GM18499 (cell line): ENCODE data around the gene DLG2.

Source experiments
- ATAC-seq: cut with Tn5 transposase; IDR thresholded peaks from one replicate; pipeline ENCODE4 v1.9.1; 2021; ENCODE audit warnings: moderate number of reproducible peaks; ENCODE audit not compliant: insufficient read depth, unreplicated experiment

Gene DLG2

DNA sequence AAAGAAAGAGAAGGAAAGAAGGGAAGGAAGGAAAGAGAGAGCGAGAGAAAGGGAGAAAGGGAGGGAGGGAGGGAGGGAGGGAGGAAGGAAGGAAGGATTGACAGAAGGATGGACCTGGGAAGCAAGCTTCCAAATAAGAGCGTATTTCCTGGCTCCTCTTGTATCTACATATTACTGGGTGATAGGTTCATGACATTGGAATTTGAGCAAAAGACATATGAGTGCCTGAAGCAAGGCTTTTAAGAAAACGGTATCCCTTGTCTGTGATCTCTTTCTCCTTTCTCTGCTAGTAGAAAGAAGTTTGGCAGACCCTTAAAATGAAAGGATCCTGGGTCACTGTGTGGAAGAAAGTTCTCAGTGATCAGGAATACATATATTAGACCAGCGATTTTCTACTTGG lies 1408.8 kb downstream of the DLG2 start:
- no peak for ATAC-seq

DNA sequence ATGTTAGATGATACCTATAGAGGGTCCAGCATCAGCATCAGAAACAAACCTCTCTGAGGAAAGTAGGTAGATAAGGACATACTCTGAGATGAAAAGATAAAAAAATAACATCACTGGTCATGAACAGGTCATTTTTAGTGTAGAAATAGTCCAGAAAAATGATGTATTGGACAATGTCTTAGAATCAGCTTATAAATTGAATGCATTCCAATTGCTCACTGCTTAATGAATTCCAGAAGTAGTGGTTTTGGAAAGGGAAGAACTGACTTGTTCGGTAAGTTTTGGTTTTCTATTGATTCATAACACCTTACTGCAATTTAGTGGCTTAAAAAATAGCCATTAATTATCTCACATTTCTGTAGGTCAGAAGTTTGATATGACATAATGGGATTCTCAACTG lies 1411.5 kb downstream of the DLG2 start:
- no peak for ATAC-seq

GRCh38 chr11:84214557-84214956 lies 1412.6 kb downstream of the DLG2 start:
- ATAC-seq: no peak

- no peak for ATAC-seq
Observed at GRCh38 chr11:84212468-84213390, 1414.4 kb downstream of the DLG2 start.

DNA sequence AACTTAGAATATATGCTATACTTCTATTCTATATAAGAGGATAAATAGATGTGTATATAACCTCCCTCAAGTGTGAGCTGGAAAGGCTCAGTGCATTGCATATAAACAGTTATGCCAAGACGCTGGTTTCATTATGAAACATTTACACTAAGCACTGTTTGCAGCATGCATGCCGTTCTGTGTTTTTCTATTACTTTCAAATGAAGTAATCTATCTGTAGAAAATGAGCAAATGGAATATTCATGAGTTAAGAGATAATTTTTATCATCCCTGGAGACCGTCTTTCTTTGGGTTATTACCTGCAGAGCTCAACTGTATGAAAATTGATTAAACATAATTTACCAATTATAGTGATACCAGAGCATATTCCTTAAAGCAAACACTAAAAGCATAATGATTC lies 1415.2 kb downstream of the DLG2 start:
- ATAC-seq: no peak

GRCh38 chr11:84194696-84195095 lies 1432.4 kb downstream of the DLG2 start:
- ATAC-seq: no peak

GRCh38 chr11:84193706-84194105 lies 1433.4 kb downstream of the DLG2 start:
- ATAC-seq: no peak

DNA sequence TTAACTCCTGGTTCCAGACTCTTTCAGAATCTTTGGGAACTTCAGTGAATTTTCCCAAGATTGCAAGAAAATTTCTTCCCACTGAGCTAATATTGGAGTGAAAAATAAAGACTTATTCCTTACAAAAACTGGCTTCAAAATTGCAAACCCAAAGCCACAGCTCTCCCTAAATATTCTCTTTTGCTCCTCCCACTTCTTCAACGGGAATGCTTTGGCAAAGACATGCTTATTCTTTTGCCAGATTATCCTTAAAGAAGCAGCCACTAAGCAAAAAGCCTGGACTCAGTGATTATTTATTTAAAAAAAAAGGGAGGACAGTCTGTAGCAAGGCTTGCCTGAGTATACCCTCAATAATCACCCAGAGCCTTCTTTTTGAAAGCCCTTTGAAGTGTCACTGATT lies 1438.6 kb downstream of the DLG2 start:
- no peak for ATAC-seq

DNA sequence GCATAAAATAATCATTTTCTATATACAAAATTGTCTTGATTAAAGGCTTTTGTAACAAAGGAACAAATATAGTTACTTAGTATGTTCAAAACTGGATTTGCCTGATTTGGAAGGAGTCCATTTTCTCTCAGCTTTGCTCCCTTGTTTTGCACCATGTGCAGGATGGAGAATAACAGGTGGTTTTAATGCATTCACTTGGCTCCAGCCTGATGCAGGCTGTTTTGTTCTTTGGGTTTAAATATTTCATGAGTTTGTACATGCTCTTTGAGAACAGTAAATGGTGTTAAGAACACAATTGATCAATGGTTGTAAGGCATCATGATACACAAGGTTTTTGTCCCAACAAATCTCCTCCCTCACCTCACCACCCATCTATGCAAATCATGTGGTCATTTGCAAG lies 1454.1 kb downstream of the DLG2 start:
- ATAC-seq: no peak

DNA sequence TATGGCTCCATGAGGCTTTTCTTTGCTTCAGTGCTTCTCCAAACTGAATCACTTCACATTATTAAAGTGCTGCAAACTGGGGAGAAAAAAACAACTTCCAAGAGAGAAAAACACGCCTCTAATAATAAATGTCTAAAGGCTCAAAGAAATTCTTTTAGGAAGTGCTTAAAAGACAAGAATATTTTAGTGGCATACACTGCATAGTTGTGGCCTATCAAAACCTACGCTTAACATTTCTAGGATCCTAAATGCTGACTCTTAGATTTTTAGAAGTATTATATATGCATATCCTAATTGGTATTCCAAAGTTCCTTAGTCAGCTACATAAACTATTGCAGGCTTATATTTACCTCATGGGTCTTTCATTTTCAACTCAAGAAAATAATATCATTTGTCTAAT lies 1462.0 kb downstream of the DLG2 start:
- no peak for ATAC-seq

GRCh38 chr11:84164728-84165127 lies 1462.4 kb downstream of the DLG2 start:
- ATAC-seq: no peak

GRCh38 chr11:84163116-84163515 lies 1464.0 kb downstream of the DLG2 start:
- no peak for ATAC-seq

GRCh38 chr11:84157639-84158038 lies 1469.5 kb downstream of the DLG2 start:
- ATAC-seq: no peak

GRCh38 chr11:84146826-84147225 lies 1480.3 kb downstream of the DLG2 start:
- ATAC-seq: no peak

GRCh38 chr11:84145616-84146185 lies 1481.4 kb downstream of the DLG2 start:
- no peak for ATAC-seq

DNA sequence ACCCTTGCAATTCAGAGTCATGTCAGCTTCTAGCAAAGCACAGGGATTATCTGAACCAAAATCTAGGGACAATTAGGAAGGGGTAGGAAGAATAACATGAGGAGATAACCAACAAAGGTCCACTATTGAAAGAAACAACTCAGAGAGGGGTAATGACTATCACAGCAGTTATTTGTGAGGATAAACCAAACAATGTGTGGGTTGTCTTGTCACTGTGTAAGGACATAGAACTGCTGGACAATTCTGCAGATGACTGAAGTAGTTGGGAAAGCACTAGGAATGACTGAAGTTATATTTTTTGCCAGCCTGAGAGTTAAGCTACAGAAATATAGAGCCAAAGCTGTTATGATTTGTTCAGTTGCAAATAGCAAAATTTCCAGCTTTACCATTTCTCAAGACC lies 1482.6 kb downstream of the DLG2 start:
- no peak for ATAC-seq

DNA sequence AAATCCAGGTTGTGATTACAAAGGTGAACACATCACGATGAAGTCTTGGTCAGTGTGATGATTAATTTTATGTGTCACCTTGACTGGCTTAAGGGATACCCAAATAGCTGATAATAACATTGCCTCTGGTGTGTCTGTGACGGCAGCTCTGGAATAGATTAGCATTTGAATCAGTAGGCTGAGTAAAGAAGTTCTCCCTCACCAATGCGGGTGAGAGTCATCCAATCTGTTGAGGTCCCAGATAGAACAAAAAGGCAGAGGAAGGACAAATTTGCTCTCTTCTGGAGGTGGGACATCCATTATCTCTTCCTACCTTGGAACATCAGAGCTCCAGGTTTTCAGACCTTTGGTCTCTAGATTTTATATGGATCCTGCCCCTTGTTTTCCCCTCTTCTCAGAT lies 1484.7 kb downstream of the DLG2 start:
- no peak for ATAC-seq

GRCh38 chr11:84140386-84141169 lies 1486.6 kb downstream of the DLG2 start:
- no peak for ATAC-seq

GRCh38 chr11:84137960-84138359 lies 1489.2 kb downstream of the DLG2 start:
- no peak for ATAC-seq

- ATAC-seq: no peak
Observed at GRCh38 chr11:84137505-84137904, 1489.6 kb downstream of the DLG2 start.

GRCh38 chr11:84136926-84137325 lies 1490.2 kb downstream of the DLG2 start:
- no peak for ATAC-seq
